ENCODE measurements around the gene KCNJ14.

KCNJ14 gene

GRCh38 chr19:48445606-48446481 is 9.5 kb upstream of the KCNJ14 start, which contains the start of gene GRWD1:
Gene GRWD1, plus strand, starts transcription at chr19:48445983. Its CDS starts 23 bp downstream, at chr19:48446006.
- peak; percentile 97 for DNase-seq

- no peak for DNase-seq
Observed at GRCh38 chr19:48446579-48446978, 8.8 kb upstream of the KCNJ14 start.

GRCh38 chr19:48448563-48448962 is 6.8 kb upstream of the KCNJ14 start:
- DNase-seq: no peak

GRCh38 chr19:48450441-48450840 is 4.9 kb upstream of the KCNJ14 start:
- DNase-seq: no peak

- no peak for DNase-seq
Observed at GRCh38 chr19:48450863-48451262, 4.5 kb upstream of the KCNJ14 start.

- DNase-seq: no peak
Observed at GRCh38 chr19:48451624-48452023, 3.8 kb upstream of the KCNJ14 start.

GRCh38 chr19:48452289-48453190 is 2.8 kb upstream of the KCNJ14 start:
- DNase-seq: no peak

GRCh38 chr19:48454150-48454730 is 1.1 kb upstream of the KCNJ14 start:
- DNase-seq: no peak

- no peak for DNase-seq
Observed at GRCh38 chr19:48455908-48456562, 661 bp downstream of the KCNJ14 start.

GRCh38 chr19:48456864-48457263 is 1.5 kb downstream of the KCNJ14 start:
- no peak for DNase-seq

GRCh38 chr19:48458016-48458415 is 2.6 kb downstream of the KCNJ14 start:
- DNase-seq: no peak

GRCh38 chr19:48461651-48461981 is 6.2 kb downstream of the KCNJ14 start:
- no peak for DNase-seq

GRCh38 chr19:48461982-48462655 is 6.7 kb downstream of the KCNJ14 start:
- DNase-seq: no peak

- DNase-seq: no peak
Observed at GRCh38 chr19:48465215-48465614, 9.8 kb downstream of the KCNJ14 start.

GRCh38 chr19:48466561-48467325 is 11.4 kb downstream of the KCNJ14 start:
- no peak for DNase-seq

- peak; percentile 99 for DNase-seq
Observed at GRCh38 chr19:48468772-48469288, 13.5 kb downstream of the KCNJ14 start.

GRCh38 chr19:48469289-48469881 is 14.0 kb downstream of the KCNJ14 start, which contains the start of gene CYTH2:
Gene CYTH2, plus strand, starts transcription at chr19:48469369. Its CDS starts 139 bp downstream, at chr19:48469508.
- peak; percentile 40 for DNase-seq

- no peak for DNase-seq
Observed at GRCh38 chr19:48469934-48470680, 14.7 kb downstream of the KCNJ14 start.

- DNase-seq: no peak
Observed at GRCh38 chr19:48470856-48471255, 15.5 kb downstream of the KCNJ14 start.

- no peak for DNase-seq
Observed at GRCh38 chr19:48471836-48472235, 16.5 kb downstream of the KCNJ14 start.

Measured in NCI-H510A treated with DMSO at 0.1 percent for 48 hours (cell line).